NCI-H1417 (cell line): ENCODE measurements around the gene FEZF1.
A peak's percentile ranks its signal among the peaks of the same experiment; 100 is the strongest.

ENCODE experiments used
- DNase-seq, 3 experiments: peaks; one replicate each; lab custom pipeline; 2025; lab: John Stamatoyannopoulos, UW

Gene FEZF1

DNA sequence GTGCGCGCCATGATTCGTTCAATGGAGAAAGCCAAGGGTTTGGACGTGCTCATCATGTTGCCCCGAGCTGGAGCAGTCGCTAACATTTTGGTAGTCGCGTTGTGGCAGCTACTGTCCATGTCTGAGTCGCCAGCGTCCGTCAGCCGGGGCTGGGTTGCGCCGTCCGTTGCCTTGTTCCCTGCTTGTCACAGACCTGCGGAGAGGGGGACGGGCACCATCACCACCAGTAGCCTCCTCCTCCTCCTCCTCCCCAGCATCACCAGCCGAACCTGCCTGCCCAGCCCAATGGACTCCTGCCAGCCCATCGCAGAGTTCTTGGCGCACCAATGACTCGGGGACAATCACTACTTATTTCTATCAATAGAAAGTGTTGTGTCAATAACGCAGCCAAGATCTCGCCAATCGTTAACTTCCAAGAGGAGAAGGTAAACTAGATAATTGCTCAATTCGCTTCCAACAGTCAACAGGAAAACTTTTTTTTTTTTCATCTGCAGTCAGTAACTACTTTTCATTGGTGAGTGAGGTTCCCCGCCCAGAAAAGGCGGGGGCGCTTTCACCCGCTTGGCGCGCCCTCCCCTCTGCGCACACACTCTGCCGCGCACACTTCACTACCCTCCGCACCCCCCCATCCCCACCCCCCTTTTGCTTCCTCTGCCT is at the start of gene FEZF1:
FEZF1 (minus strand) TSS at position 432 of the 657 bp plus-strand sequence; CDS start at position 119, 313 bp downstream.
- peak in 2 of 3 experiments; percentile 63 to 81 for DNase-seq

DNA sequence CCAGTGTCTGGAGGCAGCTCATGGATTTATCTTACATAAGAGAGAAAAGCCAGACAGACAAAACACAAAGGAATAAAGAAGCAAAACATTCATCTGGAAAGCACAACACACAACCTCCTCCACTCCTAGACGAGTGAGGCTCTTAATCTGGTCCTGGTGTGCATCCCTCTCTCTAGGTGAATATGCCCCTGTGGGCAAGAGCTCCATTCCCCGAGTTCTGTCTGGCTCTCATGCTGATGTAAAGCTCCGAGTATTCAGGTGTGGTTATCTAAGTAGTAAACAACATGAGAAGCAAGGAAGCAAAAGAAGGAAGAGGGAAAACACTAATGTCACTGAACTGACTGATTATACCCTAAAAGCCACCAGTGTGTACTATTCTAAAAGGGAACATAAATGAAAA is 47.9 kb upstream of the FEZF1 start:
- DNase-seq: no peak

DNA sequence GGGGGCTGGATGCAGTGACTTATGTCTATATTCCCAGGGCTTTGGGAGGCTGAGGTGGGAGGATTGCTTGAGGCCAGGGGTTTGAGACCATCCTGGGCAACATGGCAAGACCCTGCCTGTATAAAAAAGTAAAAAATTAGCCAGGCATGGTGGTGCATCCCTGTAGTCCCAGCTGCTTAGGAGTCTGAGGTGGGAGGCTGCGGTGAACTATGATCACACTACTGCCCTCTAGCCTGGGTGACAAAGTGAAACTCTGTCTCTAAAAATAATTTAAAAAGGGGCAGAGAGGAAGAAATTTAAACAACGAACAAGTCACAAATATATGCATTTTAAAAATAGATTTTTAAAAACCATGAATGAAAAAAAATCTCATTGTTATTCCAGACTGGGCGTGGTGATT is 46.2 kb upstream of the FEZF1 start:
- DNase-seq: no peak

DNA sequence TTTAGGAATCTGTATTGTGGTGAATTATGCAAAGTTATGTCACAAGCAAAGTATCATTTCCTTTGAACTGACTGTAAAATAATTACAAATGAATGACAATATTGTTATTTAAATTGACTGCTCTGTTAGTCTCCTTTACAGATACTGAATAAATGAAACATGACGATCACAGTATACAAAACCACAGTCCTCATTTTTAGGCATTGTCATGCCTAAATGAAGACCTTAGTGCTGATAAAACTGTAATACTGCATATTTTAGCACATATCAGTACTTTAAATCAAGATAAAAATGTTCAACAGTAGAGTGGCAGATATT is 39.7 kb upstream of the FEZF1 start:
- no peak for DNase-seq

DNA sequence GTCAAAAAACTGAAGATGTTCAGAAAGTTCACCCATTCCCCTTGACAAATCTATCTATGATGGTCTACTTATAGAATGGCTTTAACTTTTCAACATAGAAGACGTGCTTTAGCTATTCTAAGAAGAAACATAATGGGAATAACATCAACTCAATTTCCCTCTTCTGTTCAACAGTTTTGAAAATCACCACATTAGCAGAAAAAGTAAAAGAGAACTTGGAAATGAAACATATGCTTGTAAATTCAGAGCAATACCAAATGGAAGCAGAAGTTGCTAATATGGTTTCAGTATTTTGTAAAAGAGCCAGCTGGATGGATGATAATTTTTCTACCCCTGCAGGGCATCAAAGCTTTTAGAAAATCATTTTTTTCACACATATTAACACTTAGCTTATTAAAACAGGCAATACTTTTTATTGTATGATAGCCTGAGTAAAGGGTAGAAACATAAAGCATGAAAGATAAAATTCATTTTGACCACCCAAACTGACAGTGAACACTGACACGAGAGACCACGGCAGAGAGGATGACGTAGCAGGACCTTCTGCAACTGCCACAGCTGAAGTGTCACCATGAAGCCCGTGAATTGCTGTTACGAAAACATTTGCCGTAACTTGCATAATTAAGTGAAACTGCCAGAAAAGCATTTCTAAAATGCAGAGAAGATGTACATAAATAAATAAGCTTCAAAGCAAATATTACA is 39.2 kb upstream of the FEZF1 start:
- no peak for DNase-seq

DNA sequence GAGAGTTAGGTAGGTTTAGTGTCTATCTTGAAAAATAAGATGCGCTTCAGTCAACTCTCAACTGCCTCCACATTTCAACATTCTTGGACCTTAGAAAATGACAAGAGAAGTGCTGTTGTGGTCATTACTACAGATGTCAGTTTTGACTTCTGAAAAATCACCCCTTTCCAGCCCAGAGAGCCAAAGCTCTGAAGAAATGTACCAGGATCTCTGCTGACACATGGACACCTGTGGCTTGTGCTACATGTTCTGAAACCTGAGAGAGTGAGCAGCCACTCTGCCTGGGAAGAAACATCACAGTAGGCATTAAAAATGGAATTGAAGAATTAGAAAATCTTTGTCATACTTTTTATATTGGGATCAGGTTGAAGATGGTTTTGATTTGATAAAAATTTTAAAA is 35.9 kb upstream of the FEZF1 start:
- DNase-seq: no peak

DNA sequence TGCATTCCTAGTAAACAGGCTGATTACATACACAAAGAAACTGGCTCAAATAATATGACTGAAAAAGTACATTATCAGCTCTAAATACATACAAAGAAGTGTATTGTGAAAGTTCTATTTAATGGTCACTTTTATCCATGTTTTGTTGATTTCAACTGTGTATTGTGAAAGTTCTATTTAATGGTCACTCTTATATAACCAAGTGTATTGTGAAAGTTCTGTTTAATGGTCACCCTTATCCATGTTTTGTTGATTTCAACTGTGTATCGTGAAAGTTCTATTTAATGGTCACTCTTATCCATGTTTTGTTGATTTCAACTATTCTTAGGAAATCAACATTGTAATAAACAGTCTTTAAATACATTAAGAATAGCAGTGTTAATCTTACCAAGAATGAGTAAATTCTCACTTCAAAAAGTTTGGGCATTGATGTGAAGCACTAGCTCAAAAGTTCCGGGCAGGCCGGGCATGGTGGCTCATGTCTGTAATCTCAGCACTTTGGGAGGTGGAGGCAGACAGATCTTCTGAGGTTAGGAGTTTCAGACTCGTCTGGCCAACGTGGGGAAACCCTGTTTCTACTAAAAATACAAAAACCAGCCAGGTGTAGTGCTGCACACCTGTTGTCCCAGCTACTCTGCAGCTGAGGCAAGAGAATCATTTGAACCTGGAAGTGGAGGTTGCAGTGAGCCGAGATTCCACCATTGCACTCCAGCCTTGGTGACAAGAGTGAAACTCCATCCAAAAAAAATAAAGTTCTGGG is 34.8 kb upstream of the FEZF1 start:
- DNase-seq: no peak

DNA sequence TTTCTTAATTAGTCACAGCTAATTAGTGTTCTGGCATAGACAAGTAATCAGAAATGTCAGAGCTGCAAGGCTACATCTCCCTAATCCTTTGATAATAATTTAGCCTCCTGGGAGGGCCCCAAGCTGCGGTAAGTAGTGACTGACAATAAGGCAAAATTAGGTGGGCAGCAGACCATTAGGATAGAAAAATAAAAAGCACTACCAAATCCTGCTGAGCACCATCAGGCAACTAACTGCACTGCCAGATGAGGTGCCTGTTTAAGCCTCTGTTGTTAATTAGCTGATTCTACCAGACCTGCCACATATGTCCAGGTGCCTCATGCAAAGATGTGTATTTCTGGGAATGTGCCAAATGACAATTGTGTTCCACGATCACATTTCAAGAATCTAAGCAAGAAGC is 32.5 kb upstream of the FEZF1 start:
- DNase-seq: peak in 2 of 3 experiments; percentile 72 to 96

DNA sequence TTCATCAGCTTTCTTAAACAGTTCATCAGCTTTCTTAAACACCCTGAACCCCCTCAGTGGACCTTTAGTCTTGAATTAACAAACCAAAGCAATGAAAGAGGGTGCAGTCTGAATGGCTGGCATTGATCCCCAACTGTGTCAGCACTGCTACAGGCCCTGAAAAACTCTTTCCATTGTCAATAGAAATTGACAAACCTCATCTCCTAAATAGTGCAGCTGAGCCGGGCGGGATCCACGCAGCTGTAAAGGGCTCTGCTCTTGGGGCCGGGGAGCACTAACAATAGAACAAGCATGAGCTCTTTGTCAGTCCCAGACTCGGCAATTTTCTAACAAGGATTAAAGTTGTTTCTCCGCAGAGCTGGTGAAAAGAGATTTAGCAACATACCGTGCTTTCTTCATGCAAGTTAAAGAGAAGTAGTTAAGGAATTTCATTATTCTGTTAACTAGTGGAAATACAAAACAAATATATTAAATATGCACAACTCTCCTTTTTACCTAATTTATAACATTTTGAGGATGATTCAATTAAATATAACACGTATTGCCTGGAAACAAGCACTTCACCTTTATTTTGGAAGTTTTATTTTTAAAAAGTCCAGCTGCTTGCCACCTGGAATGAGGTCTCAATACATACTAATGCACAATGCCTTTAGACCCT is 24.7 kb upstream of the FEZF1 start:
- DNase-seq: no peak

DNA sequence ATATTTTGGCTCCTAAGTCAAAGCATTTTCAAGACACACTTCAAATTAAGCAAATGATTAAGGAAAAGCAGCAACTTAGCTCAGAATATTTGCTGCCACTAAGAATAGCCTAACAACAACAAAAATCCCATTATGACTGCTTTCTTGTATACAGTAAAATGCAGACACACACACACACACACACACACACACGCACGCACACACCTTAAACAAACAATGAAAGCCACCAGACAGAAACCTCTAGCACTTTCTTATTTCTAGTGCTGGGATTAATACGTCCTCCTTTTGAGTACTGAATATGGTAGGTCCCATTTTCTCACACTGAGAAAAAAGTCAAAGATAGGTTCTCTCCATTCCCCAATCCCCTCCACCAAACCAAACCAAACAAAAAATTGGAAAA is 23.4 kb upstream of the FEZF1 start:
- DNase-seq: peak in 1 of 3 experiments; percentile 26

DNA sequence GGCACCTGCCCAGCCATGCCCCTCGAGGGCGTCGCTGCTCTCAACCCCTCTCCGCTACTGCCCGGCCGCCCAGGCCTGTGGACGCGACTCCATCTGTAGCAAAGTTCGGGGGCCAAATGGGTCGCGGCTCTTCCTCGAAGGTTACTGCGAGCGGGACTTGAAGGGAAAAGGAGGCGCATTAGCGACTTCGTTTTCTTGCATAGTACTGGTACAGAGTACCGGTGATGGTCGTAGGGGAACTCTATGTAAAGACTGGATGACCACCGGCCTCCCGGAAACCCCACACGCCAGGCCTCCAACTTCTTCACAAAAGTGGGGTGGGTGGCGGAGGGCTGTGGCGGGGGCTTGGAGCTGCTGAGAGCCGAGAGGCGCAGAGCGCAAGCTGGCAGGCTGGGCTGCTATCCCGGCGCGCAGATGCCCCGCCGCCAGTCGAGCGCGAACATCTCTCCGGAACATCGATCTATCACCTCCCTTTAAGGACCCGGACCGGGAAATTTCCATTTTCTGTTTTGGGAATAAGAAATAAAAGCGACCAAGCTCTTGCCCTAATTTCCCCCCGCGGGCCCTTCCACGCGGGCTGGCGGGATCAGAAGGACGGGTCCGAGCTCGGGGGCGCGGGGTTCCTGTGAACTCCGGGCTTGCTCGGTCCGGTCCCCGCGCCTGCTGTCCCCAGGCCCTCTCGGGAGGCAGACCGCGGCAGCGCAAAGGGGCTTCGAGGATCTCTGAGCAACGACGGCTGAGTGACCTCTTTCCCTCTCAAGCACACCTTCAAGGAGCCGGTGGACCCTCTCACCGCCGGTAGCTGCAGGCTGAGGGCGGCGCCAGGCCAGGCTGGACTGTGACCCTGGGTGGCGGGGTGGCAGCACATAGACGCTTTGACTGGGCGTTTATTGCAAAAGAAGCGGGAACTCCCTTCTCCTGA is 12.2 kb upstream of the FEZF1 start:
- DNase-seq: no peak

DNA sequence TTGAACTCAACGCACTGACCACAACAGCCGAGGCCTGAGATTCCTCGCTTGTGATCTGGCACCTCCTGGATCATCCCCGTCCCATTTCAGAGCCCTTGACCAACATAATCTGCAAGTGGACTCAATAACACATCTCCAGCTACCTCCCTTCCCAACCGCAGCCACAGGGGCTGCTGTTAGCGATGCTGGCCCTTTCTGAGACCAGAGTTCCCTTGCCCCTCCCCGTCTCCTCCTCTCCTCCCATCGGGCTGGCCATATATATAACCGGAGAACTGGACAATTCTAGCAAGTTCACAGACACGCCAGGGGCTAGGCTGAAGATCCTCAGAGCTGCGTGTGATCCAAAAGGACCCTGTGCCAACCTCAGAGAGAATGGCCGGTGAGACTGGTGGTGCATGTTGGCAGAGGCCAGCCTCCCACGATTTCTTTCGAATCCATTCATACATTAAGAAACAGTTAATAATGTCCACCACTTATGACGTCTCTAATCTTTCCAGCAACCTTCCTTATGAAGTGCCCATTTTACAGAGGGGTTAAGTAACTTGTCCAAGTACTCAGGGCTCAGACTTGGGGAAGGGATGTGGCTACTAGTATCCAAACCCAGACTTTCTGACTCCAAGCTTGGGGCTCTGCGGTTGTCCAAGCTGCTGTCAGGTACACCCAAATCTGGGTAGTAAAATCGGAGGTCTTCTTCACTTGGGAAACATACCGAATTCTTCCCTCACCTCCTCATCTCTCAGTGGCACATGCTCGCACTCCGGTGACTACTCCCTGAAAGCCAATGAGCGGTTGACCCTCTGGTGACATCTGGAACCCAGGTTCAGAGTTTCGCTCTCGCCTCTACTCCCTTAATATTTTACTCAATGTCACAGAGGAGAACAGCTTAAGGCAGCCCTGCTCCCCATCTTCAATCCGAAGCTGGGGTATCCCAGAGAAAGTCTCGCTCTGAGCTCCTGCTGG is 11.2 kb upstream of the FEZF1 start:
- DNase-seq: no peak

DNA sequence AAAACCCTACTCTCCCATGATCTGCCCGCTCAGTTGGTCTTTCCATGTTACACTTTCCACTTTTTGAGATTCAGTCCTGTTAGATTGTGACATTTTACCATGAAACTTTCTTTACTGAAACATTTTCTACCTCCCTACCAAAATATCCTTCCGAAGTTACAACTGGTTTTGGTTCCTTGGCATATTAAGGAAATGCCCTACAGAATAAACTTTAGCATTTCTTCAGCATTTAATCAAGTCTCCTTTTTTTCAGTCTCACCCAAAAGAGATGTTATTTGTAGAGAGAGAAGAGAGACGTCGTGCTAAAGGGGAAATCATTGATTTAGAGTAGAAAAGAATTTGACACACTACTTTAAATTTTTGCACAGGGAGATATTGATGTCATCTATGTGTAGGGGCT is 9.7 kb upstream of the FEZF1 start:
- DNase-seq: no peak

DNA sequence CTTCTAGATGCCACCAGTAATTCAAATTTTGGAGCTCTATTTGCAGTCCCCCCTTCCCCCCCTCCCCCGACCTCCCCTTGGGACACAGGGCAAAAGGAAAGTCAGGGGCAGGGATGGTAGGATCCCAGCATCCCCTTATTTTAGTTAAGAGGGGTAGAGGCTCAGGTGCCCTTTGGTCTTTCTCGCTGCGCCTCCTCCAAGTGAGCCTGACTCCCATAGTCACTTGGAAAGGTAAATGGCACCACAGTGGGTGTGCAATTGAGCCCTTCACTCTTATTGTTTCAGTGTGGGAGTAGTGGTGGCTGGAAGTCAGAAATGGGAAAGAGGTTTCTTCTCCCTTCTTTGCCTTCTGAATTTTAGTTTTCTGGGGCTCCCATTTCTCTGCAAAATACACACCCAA is 8.2 kb upstream of the FEZF1 start:
- DNase-seq: no peak

DNA sequence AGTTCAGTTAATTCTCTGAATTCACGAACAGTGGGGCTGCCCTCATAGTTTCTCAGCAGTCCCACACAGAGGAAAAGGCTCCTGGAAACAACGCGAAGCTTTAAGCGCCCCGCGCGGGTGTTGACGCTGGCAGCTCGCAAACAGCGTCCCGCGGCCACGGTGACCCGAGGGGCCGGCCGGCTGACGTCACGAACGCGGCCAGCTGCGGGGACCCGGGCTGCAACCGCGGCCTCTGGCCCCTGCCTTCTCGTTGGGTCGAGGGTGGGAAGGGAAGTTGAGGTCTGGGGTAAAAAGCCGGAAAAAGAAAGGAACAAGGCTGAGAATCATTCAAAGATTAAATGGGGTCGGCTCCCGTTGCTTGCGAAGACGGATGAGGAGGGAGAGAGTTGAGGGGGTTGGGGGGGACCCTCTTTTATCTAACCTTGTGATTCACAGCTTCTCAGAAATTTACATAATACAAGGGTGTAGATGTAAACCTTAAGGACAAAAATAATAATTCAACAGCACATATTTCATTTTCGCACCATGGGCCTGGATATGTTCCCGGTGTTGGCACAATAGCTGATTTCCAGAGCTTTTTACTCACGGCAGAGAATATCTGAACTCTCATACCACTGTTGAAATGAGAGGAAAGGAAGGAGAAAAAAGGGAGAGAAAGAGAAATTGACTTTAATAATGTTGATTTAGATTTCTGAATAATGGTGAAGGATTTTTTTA is 7.3 kb upstream of the FEZF1 start:
- no peak for DNase-seq

DNA sequence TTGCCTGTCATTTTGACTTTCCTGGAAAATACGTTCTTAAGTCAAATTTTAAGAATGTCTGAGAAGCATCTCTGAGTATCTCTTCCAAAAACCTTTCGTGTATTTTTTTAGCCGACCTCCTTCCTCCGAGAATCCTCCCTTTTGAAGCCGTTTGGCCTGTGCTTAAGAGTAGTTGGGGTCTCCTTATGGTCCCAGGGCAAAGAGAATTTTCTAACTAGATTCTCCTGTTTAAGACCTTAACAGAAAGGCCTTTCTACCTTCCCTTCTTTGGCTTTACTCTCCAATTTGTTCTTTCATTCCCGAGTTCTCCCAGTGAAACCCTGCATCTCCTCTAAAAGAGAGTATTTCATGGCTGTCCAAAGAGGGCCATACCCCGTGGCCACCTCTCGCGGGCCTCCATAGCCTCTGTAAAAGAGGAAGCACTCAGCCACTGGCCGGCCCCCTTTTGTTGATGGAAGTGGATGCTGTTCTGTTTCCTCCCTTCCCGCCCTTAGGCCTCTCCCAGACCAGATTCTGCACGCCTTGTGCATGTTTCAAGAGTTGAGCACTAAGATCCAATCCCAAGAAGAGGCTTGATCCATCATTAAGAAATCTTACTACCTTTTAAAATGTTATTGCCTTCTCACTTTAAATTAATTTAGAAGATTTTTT is 6.6 kb upstream of the FEZF1 start:
- no peak for DNase-seq

DNA sequence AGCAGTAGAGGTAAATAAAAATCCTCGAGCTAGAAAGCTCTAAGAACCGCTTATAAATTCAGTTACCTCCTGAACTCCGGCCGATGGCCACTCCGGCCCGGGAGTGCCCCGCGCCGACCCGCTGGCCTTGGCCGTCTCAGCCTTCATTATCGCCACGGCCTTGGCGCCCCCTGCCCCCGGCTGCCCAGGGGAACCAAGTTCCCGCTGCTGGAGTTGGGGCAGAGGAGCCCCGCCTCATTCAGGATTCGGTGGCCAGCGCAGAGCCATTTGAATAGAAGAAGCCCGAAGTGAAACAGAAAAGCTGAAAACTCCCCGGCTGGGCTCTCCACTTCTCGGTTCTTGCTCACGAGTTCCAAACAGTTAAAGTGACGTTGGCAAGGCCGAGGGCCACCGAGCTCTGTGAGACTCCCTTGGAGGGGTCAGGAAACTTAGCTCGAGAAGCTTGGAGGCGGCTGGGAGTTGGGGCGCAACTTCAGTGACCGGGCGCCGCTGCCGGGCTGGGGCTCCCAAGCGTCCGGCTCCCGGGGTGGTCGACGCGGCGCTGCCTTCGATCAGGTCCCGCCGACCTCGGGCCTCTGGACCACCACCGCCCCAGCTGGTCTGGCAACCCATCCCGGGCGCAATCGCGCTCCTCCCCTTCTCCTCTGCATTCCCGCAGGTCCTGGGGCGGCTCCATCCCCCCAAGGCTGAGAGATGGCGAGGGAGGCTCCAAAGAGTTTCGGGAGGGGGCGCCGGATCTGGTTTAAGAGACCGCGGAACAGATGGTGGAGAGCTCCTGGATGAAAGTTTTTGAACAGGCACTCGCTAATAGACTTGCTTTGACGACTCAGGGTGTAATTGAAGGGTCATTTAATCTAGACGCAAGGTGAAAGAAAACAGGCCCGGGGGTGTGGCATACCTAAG is 5.8 kb upstream of the FEZF1 start:
- no peak for DNase-seq

DNA sequence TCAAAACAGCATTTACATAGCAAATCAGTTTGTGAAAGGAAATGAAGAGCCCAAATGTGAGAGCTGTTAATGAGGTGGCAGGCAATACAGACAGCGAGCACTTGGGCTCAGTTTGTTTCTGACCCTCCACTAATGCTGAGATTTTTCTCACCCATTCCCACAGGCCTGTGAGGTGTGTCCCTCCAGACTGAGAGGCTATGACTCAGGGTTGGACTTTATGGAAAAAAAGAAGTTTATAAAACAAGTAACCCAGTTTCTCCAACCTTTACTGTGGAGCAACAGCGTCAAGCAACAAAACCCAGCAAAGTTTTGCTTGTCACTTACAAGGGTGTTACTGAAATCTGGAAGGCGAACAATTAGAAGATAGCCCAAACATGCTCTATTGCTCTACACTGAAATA is 4.9 kb upstream of the FEZF1 start:
- DNase-seq: no peak
